NCI-H128 (cell line): ENCODE measurements around the gene ABCA7.
A peak's percentile ranks its signal among the peaks of the same experiment; 100 is the strongest.
"Not testable (repeated sequence)": the region's sequence is repeated elsewhere in the genome, so short reads cannot be mapped to it uniquely, and the experiment has no call there.

ENCODE experiments used
- DNase-seq: peaks from one replicate; lab custom pipeline; 2025; ENCODE audit not compliant: unreplicated experiment; lab: John Stamatoyannopoulos, UW

ABCA7 gene

GRCh38 chr19:1015782-1016646 lies 23.9 kb upstream of the ABCA7 start:
- no peak for DNase-seq

- DNase-seq: no peak
Measured at GRCh38 chr19:1016647-1017114, 23.2 kb upstream of the ABCA7 start.

- no peak for DNase-seq
Measured at GRCh38 chr19:1017115-1017905, 22.6 kb upstream of the ABCA7 start.

DNA sequence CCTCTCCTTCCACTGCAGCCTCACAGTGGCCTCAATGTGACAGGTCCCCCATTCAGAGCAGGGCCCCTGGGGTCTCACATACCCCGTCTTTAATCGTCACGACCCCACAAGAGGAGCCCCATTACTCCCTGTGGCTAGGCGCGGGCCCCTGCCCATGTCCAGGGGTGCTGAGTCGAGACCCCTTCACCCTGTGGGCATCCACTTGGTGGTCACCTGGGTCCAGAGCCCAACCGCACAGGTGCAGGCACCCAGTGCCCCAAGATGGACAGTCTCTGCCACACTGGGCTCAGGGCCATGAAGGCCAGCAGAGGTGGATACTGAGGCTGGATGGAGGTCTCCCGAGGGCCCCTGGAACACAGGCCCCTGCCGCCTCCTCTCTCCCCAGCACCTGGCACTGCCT lies 22.0 kb upstream of the ABCA7 start:
- DNase-seq: no peak

DNA sequence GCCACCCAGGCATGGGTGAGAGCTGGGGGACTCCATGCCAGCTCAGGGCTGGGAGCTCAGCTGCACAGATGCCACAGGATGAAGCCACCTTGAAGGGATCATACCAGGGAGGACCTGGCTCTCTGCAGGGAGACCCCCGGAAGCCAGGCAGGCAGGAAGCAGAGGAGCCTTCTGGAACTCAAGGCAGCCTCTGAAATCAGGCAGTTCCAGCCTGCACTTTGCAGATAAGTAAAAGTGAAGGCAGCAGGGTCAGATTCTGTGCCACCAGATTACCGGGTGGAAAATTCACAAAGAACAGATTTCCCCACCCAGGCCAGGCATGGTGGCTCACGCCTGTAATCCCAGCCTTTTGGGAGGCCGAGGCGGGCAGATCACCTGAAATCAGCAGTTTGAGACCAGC lies 21.5 kb upstream of the ABCA7 start:
- no peak for DNase-seq

- no peak for DNase-seq
Measured at GRCh38 chr19:1018932-1019615, 20.8 kb upstream of the ABCA7 start.

DNA sequence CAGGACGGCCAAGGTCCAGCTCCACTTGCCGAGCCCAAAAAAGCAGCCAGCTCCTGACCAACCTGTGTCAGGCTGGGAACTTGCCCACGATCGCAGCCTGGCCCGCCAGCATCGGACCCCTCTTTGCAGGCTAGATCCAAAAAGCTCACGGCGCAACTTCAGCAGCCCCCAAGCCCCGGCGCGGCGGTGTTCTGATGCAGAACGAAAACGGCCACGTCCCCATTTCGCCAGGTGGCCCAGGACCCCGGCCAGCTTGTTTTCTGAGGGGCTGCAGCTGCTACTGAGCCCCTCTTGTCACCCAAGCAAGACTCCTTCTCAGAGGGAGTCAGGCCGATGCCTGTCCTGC lies 20.3 kb upstream of the ABCA7 start:
- no peak for DNase-seq

- no peak for DNase-seq
Measured at GRCh38 chr19:1019980-1020867, 19.7 kb upstream of the ABCA7 start.

- DNase-seq: peak; percentile 88
Measured at GRCh38 chr19:1020868-1021425, 19.0 kb upstream of the ABCA7 start, which contains the start of gene TMEM259. TSS of gene TMEM259 (minus strand) at chr19:1021123. CDS start at chr19:1020996, 127 bp downstream.

DNA sequence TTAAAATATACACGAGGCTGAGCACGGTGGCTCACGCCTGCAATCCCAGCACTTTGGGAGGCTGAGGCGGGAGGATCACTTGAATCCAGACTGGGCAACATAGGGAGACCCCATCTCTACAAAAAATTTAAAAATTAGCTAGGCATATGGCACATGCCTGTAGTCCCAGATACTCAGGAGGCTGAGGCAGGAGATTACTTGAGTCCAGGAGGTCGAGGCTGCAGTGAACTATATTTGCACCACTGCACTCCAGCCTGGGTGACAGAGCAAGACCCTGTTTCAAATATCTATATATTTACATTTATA lies 16.1 kb upstream of the ABCA7 start:
- DNase-seq: not testable (repeated sequence)

DNA sequence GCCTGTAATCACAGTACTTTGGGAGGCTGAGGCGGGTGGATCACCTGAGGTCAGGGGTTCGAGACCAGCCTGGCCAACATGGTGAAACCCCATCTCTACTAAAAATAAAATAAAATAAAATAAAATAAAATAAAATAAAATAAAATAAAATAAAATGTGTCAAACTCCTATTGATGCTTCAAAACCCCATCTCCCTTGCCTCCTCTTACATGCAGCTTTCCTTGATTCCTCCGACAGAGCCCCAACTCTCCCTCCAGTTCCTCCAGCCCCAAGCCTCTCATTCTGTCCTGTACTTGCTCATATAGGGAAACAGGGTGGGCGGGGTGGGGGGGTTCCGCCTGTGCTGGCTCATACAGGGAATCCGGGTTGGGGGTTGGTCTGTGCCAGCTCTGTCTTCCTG lies 14.8 kb upstream of the ABCA7 start:
- not testable (repeated sequence) for DNase-seq

DNA sequence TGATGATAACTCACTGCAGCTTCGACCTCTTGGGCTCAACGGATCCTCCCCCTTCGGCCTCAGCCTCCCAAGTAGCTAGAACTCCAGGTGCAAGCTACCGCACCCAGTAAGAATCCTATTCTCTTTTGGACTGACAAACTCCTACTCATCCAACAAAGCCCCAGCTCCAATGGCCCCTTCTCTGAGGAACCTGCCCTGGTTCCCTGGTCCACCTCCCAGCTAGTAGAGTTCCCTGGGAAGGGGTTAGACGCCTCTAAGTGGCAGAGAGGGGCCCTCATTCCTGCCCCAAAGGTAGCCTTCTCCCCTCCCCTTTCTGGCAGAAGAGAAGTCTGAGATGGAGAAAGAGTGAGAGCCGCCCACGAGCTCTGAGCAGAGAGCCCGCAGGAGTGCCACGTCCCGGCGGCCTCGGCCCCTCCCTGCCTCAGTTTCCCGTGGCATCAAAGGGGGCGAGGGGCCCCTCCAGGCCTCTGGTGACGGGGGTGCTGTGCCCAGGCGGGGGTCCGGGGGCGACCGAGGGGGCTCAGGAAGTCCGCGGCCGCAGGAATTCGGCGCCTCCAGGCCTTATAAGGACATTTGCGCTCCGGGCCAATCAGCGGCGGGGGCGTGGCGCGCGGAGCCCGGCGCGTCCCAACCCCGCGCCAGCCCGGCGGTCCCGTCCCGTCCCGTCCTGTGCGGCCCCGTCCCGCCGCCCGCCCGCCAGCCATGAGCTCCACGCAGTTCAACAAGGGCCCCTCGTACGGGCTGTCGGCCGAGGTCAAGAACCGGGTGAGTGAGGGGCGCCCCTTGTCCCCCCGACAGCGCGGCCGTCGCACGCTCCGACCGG lies 13.7 kb upstream of the ABCA7 start, which contains the start of gene CNN2:
CNN2 (plus strand) TSS at position 649 of the 823 bp plus-strand sequence; CDS start at position 703, 54 bp downstream.
- DNase-seq: no peak

DNA sequence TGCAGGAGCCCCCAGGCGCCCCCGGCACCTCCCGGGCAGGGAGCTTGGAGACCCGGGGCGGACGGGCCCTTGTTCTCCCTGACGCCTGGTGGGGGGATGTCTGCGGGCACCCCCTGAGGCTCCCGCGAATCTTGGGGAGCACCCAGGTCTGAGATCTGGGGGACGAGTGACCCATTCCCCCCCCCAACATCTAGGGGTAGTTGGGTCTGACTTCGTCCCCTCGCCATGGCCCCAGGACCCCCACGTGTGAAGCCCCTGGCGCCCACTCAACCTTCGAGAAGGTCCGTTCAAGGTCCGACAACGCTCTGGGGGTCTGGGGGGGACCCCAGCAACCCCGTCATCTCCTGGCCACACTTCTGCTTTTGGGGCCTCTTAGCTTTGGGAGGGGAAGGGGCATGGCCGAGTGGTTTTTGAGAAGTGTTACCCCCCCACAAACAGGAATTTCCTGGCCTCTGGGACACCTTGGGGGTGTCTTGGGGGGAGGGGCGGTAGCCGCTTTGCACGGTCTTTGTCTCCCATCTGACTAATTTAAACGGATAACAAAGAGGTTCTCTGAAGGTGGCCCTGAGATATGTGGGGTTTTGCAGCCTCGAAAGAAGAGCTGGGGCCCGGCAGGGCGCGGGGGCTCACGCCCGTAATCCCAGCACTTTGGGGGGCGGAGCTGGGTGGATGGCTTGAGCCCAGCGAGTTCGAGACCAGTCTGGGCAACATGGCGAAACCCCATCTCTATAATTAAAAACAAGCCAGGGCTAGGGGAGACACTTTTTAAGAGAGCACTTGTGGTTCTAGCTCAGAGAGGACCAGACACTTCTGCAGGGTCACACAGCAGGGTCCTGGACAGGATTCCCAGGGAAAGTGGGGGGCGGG lies 12.9 kb upstream of the ABCA7 start:
- no peak for DNase-seq

DNA sequence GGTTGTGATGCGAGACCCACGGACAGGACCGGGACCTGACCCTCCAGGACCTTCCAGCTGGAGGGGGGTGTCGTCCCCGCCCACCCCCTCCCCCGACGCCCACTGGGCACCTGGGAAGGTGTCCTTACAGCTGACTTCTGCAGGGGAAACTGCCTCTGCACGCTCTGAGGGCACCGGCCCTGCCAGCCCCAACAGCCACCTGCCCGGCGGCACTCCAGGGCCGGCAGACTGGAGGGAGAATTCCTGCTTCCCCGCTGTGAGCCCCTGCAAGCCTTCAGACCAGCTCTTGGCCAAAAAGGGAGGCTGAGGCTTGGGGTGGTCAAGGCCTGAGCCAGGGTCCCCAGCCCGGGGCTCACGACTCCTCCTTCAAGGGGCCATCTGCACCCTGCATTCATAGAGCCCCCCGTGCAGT lies 12.3 kb upstream of the ABCA7 start:
- DNase-seq: no peak

DNA sequence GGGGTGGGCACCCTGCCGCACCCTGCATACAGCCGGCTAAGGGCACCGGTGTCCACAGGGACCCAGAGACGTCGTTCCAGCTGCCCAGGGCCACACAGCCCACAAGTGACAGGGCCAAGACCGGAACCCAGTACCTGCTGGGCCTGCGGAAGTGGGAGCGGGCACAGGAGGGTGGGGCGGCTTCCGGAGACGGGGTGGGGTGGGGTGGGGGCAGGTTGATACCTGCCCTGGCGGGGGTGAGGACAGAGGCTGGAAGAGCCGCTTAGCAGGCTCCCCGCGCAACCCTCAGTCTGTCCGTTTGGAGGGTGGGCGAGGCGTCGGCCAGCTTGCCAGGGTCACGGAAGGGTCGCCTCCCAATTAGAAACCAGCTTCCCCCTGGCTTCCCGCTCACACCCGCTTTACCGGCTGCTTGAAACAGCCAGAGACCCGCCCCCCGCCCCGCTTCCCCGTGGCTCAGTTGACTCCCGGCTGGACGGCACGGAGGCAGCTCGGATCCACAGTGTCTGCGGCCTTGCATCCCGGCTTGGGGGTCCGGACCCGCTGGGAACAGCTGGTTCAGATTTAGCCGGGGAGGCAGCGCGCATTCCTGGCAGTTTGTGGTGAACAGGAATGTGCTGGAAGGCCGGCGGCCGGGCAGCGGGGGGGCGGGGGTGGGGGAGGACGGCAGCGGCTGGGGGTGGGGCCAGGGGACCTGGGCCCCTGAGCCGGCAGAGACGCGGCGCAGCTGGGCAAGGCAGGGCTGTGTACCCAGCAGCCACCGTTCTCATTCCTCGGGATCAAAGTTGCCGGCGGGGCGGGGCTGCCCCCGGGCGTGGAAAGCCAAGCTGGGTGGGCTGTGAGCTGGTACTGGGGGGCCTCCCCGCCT lies 11.6 kb upstream of the ABCA7 start:
- DNase-seq: no peak

GRCh38 chr19:1032264-1032867 lies 7.5 kb upstream of the ABCA7 start:
- DNase-seq: no peak

GRCh38 chr19:1035998-1036621 lies 3.8 kb upstream of the ABCA7 start:
- DNase-seq: no peak
